Transverse colon (tissue), 4 donors: ENCODE results near the gene PLCD1. TPM values are rescaled to one million over a fixed set of nuclear protein-coding genes. Genes with fewer than 3 reads are reported as not detected.
A peak's percentile ranks its signal among the peaks of the same experiment; 100 is the strongest.

Experiments
- DNase-seq: peaks from one replicate; pipeline ENCODE4 v3.0.0-alpha.2; 2019
- H3K27ac ChIP-seq, 4 donors: fragments of 200-600 bp; sonication (generic); 2 replicates each; pipeline ENCODE4 v1.5.1; 2016 to 2018; ENCODE audit warnings: inconsistent platforms in 4 of 4
- H3K27me3 ChIP-seq: fragments of 200-600 bp; sonication (generic); 2 replicates; pipeline ENCODE4 v1.5.1; 2017; ENCODE audit warnings: inconsistent platforms
- H3K36me3 ChIP-seq, 4 donors: fragments of 200-600 bp; sonication (generic); 2 replicates each; pipeline ENCODE4 v1.5.1; 2017 to 2019; ENCODE audit warnings: inconsistent platforms in 4 of 4
- H3K4me1 ChIP-seq, 4 donors: fragments of 200-600 bp; sonication (generic); 2 replicates each; pipeline ENCODE4 v1.5.1; 2017 to 2020; ENCODE audit warnings: inconsistent platforms in 4 of 4
- H3K4me3 ChIP-seq, 4 donors: fragments of 200-600 bp; sonication (generic); 1 replicate in 1 of 4; 2 replicates in 3 of 4; pipeline versions ENCODE4 v1.5.1 to v1.6.1; 2017 to 2019; ENCODE audit warnings: inconsistent platforms in 4 of 4
- H3K9me3 ChIP-seq, 2 donors: fragments of 200-600 bp; sonication (generic); 2 replicates each; pipeline ENCODE4 v1.5.1; 2017 to 2019; ENCODE audit warnings: inconsistent platforms in 2 of 2
- EP300 ChIP-seq: sonication (generic); formaldehyde crosslinking; IDR thresholded peaks from one replicate; pipeline ENCODE4 v1.6.1; 2017; ENCODE audit warnings: antibody characterized with exemption, low read depth
- POLR2A ChIP-seq: fragments of 450-650 bp; IDR thresholded peaks from one replicate; pipeline ENCODE4 v1.6.1; 2016; ENCODE audit warnings: antibody characterized with exemption, mild to moderate bottlenecking, moderate library complexity
- POLR2AphosphoS5 ChIP-seq, 3 donors: sonication (generic); formaldehyde crosslinking; IDR thresholded peaks; one replicate each; pipeline ENCODE4 v1.6.1; 2016; ENCODE audit warnings: antibody characterized with exemption in 3 of 3
- WGBS, 2 donors: methylation state at CpG; one replicate each; pipeline ENCODE4 v1.1.5; 2018; ENCODE audit warnings: low coverage in 1 of 2; 5-methylcytosine and 5-hydroxymethylcytosine counted together
- in situ Hi-C, 4 donors: fragments of 200-750 bp; cut with MboI; loops; one replicate each; pipeline versions ENCODE4 v1.15.0 to v1.15.1; 2017; ENCODE audit warnings: low sequenced_read_pairs in 3 of 4, low pct_ligation_motif_present in 1 of 4, low pct_unique_long_range_greater_than_20kb in 1 of 4
- intact Hi-C: fragments of 100-400 bp; cut with DNase I; formaldehyde crosslinking; loops from one replicate; pipeline ENCODE4 v1.15.1; 2023; ENCODE audit warnings: low total_unique reads
- total RNA-seq, 4 donors: library from RNA; depleted of rRNA; stranded (reverse); fragments of >200 nt; gene quantifications; one replicate each; pipeline ENCODE4 v1.1.0, GENCODE V29; 2016
- TF ChIP-seq, protein P1 (sequence below), 5 experiments: fragments of 200-600 bp in 3 of 5; fragments of 450-650 bp in 2 of 5; sonication (generic) in 3 of 5; IDR thresholded peaks; 1 replicate in 2 of 5; 2 replicates in 3 of 5; pipeline ENCODE4 v1.5.1; 2016 to 2017; ENCODE audit warnings: antibody characterized with exemption in 5 of 5, inconsistent platforms in 3 of 5, mild to moderate bottlenecking in 2 of 5, moderate library complexity in 1 of 5

The PLCD1 gene
- total RNA-seq, 4 donors from 2014 or later, result 21.1 to 126 (median 91.4) TPM

DNA sequence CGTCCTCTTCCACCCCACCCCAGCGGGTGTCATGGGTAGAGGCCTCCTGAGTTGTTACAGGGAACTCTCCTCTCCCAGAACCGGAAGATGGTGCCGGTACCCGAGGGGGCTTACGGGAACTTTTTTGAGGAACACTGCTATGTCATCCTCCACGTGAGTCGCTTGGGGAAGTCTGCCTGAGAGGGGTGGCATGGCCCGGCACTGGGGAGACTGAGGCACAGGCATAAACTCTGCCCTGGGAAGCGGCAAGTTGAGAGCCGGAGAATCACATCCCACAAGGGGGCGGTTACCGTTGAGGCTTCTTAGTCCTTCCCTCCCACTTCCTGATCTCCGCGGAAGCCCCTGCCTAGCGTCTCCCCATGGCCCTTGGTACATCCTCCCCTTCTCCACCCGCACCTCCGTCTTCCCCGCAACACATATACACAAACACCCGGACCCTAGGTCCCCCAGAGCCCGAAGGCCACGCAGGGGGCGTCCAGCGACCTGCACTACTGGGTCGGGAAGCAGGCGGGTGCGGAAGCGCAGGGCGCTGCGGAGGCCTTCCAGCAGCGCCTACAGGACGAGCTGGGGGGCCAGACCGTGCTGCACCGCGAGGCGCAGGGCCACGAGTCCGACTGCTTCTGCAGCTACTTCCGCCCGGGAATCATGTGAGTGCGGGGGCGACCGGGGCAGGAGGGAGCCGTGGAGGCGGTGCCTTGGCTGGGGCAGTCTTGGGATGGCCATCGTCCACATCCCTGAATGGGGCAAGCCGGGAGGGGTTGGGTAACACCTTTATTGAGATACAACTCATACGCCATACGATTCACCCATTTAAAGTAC is 35.4 kb downstream of the PLCD1 start:
- 43% methylated on average over 46 of the region's 49 CpGs; no CpG with 5 or more reads in 1 of the 2 donors for WGBS, 2 donors
- intact Hi-C loops (no loop called here), in situ Hi-C loops (no loop called here)
- Histone ChIP-seq H3K27ac (peak overlapping the region; percentile 85 to 90 (median 89)), H3K4me1 (peaks cover 23 to 57% (median 55%) of the 10 kb centered on the region in 4 donors), H3K27me3 (no peaks in the 10 kb centered on the region), H3K9me3 (no peaks in the 10 kb centered on the region), H3K36me3 (no peaks in the 10 kb centered on the region), H3K4me3 (peak overlapping the region; percentile 41 to 59 (median 50))
- TF ChIP-seq POLR2AphosphoS5 (IDR thresholded peaks at IDR 0.05) (peak; percentile 71 to 87 (median 76)), POLR2A (peak; percentile 76), EP300 (no peak)
- TF ChIP-seq, protein P1, sequence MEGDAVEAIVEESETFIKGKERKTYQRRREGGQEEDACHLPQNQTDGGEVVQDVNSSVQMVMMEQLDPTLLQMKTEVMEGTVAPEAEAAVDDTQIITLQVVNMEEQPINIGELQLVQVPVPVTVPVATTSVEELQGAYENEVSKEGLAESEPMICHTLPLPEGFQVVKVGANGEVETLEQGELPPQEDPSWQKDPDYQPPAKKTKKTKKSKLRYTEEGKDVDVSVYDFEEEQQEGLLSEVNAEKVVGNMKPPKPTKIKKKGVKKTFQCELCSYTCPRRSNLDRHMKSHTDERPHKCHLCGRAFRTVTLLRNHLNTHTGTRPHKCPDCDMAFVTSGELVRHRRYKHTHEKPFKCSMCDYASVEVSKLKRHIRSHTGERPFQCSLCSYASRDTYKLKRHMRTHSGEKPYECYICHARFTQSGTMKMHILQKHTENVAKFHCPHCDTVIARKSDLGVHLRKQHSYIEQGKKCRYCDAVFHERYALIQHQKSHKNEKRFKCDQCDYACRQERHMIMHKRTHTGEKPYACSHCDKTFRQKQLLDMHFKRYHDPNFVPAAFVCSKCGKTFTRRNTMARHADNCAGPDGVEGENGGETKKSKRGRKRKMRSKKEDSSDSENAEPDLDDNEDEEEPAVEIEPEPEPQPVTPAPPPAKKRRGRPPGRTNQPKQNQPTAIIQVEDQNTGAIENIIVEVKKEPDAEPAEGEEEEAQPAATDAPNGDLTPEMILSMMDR (IDR thresholded peaks at IDR 0.05), result no peak
- DNase-seq, result peak; percentile 79

DNA sequence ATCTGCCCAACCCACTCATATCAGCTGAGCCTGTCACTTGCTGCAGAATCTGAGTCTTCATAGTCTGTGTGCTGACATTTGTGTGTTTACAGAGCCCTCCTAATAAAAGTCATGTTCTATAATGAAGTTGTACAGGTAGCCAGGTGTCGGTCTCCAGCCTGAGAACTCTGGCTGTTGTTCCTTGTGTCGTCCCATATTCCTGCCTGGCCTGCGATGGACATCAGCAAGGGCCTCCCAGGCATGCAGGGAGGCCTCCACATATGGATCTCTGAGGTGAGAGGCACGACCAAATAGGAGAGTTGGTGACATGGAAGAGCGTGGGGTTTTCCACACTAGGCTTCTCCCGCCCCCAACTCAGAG is 36.0 kb downstream of the PLCD1 start:
- intact Hi-C loops (no loop called here), in situ Hi-C loops (no loop called here)
- Histone ChIP-seq H3K27me3 (no peaks in the 10 kb centered on the region), H3K9me3 (no peaks in the 10 kb centered on the region), H3K27ac (peak overlapping the region; percentile 85 to 90 (median 89)), H3K4me1 (peaks cover 20 to 58% (median 57%) of the 10 kb centered on the region in 4 donors), H3K4me3 (peak overlapping the region; percentile 41 to 59 (median 50)), H3K36me3 (no peaks in the 10 kb centered on the region)
- WGBS, 2 donors, result 30 to 50% methylated on average over 1 to 6 of the region's 6 CpGs
- DNase-seq, result no peak
- TF ChIP-seq, protein P1 (IDR thresholded peaks at IDR 0.05), result no peak
- TF ChIP-seq EP300 (no peak), POLR2AphosphoS5 (IDR thresholded peaks at IDR 0.05) (no peak), POLR2A (no peak)

DNA sequence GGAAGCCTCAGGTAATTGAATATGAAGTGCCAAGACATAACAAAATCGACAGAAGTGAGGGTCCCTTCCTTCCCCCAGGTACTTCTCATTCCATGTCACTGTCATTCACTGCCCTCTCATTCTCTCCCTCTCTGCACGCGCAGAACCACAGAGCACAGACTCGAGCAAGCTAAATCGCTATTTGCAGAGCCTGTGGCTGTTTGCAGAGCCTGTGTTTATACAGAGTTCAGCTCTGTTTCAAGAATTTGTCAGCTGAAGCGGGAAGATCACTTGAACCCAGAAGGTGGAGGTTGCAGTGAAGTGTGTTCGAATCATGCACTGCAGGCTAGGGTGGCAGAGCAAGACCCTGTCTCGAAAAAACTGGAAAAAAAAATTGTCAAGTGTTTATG is 36.4 kb downstream of the PLCD1 start:
- 59 to 69% methylated on average over 3 to 8 of the region's 8 CpGs for WGBS, 2 donors
- Histone ChIP-seq H3K4me3 (peak overlapping the region in 1 of 4 donors; percentile 44), H3K27me3 (no peaks in the 10 kb centered on the region), H3K4me1 (peaks cover 17 to 57% (median 56%) of the 10 kb centered on the region in 4 donors), H3K9me3 (no peaks in the 10 kb centered on the region), H3K27ac (peak overlapping the region; percentile 85 to 90 (median 89)), H3K36me3 (no peaks in the 10 kb centered on the region)
- no peak for TF ChIP-seq POLR2A
- TF ChIP-seq, protein P1 (IDR thresholded peaks at IDR 0.05), result no peak
- TF ChIP-seq EP300, result no peak
- no peak for TF ChIP-seq POLR2AphosphoS5 (IDR thresholded peaks at IDR 0.05)
- DNase-seq, result no peak
- in situ Hi-C loops, result no loop called here
- intact Hi-C loops, result no loop called here

DNA sequence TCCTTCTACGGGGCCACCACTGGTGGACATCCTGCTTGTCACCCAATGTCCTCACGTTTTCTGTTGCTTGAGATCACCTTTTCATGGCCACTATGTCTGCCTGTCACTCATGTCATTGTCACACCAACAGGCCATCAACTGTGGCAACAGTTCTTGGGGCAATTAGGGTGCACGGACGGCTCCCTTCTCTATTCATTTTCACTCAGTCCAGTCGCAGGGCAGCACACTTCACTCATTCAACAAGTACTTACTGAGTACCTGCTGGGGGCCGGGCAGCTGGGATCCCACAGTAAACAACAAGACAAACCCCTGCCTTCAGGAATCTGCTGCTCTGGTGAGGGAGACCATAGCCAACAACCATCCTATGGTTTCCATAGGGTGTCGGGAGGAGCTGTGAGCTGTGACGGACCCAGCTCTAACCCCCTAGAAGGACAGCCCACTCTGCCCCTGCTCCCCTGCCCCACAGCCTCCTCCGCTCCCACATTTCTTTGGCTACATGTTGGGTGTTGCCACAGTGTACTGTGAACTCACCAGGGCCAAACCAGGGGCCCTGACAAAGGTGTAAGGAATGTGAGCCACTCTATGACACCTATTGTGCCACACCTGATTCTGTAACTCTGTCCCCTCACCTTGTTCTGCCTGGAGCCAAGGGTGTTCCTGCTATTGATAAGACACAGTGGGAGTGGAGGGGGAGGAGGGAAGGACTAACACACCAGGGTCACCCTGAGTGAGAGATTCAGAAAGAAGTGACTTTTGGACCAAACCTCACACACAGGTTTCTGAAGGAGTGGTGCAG is 37.0 kb downstream of the PLCD1 start:
- Histone ChIP-seq H3K27me3 (no peaks in the 10 kb centered on the region), H3K9me3 (no peaks in the 10 kb centered on the region), H3K36me3 (no peaks in the 10 kb centered on the region), H3K4me3 (peak overlapping the region in 2 of 4 donors; percentile 32 to 40), H3K27ac (peak overlapping the region; percentile 85 to 90 (median 89)), H3K4me1 (peaks cover 15 to 57% (median 55%) of the 10 kb centered on the region in 4 donors)
- 65 to 67% methylated on average over 2 to 9 of the region's 9 CpGs for WGBS, 2 donors
- peak; percentile 65 for TF ChIP-seq EP300
- TF ChIP-seq, protein P1 (IDR thresholded peaks at IDR 0.05), result no peak
- TF ChIP-seq POLR2A, result peak; percentile 93
- TF ChIP-seq POLR2AphosphoS5 (IDR thresholded peaks at IDR 0.05), result peak; percentile 66 to 93 (median 91)
- in situ Hi-C loops (no loop called here), intact Hi-C loops (no loop called here)
- peak; percentile 83 for DNase-seq
